Upper lobe of left lung (tissue), 6 donors: Measurements from ENCODE around the gene CTBP2. TPM values are rescaled to one million over a fixed set of nuclear protein-coding genes. Genes with fewer than 3 reads are reported as not detected.
A peak's percentile ranks its signal among the peaks of the same experiment; 100 is the strongest.

Experiments
- ATAC-seq, 2 donors: fragments of 200-7000 bp; cut with Tn5 transposase; one replicate each; pipeline ENCODE4 v1.9.1; 2022; ENCODE audit warnings: mild to moderate bottlenecking in 2 of 2, moderate library complexity in 2 of 2; ENCODE audit not compliant: low FRiP score in 2 of 2
- DNase-seq, 2 donors: peaks; one replicate each; pipeline ENCODE4 v3.0.0-alpha.2; 2019 to 2020
- H3K27ac ChIP-seq, 4 donors: fragments of 200-600 bp; sonication (generic); one replicate each; pipeline ENCODE4 v1.5.1; 2016 to 2019
- H3K27me3 ChIP-seq, 4 donors: fragments of 200-600 bp; sonication (generic); one replicate each; pipeline ENCODE4 v1.5.1; 2017 to 2019
- H3K36me3 ChIP-seq, 4 donors: fragments of 200-600 bp; sonication (generic); one replicate each; pipeline ENCODE4 v1.5.1; 2016 to 2019
- H3K4me1 ChIP-seq, 4 donors: fragments of 200-600 bp; sonication (generic); one replicate each; pipeline ENCODE4 v1.5.1; 2018 to 2019
- H3K4me3 ChIP-seq, 4 donors: fragments of 200-600 bp; sonication (generic); one replicate each; pipeline ENCODE4 v1.5.1; 2017 to 2019; ENCODE audit warnings: mild to moderate bottlenecking in 2 of 4, moderate library complexity in 1 of 4
- H3K9me3 ChIP-seq, 4 donors: fragments of 200-600 bp; sonication (generic); one replicate each; pipeline ENCODE4 v1.5.1; 2018 to 2019
- CTCF ChIP-seq, 6 experiments: fragments of 450-650 bp in 4 of 6; fragments of 200-600 bp in 2 of 6; sonication (generic) in 2 of 6; IDR thresholded peaks; one replicate each; pipeline ENCODE4 v1.5.1; 2016 to 2019; ENCODE audit warnings: antibody characterized with exemption in 6 of 6
- EP300 ChIP-seq, 4 donors: sonication (generic); formaldehyde crosslinking; IDR thresholded peaks; one replicate each; pipeline ENCODE4 v1.5.1; 2017; ENCODE audit warnings: antibody characterized with exemption in 4 of 4, control low read depth in 2 of 4
- POLR2A ChIP-seq, 4 donors: fragments of 450-650 bp; IDR thresholded peaks; one replicate each; pipeline ENCODE4 v1.5.1; 2016 to 2017; ENCODE audit warnings: antibody characterized with exemption in 4 of 4, mild to moderate bottlenecking in 2 of 4
- POLR2AphosphoS5 ChIP-seq, 2 donors: sonication (generic); formaldehyde crosslinking; IDR thresholded peaks; one replicate each; pipeline ENCODE4 v1.5.1; 2017; ENCODE audit warnings: antibody characterized with exemption in 2 of 2
- WGBS, 2 donors: methylation state at CpG; one replicate each; pipeline ENCODE4 v1.1.5; 2017 to 2018; 5-methylcytosine and 5-hydroxymethylcytosine counted together
- total RNA-seq, 6 donors: library from RNA; depleted of rRNA in 4 of 6; stranded (reverse); fragments of >200 nt in 4 of 6; gene quantifications; one replicate each; pipeline versions ENCODE4 v1.1.0 to v1.2.1, GENCODE V29; 2016 to 2021
- donor health status: DM: no; HTN: no; CAD: no; lungs with moderate emphysema.
- donor health status: DM: no; HTN: yes; CAD: no; lungs with severe emphysema.

The CTBP2 gene
- total RNA-seq, 6 donors from 2014 or later: 47.1 to 82.5 (median 59.7) TPM

- DNase-seq (no peak), ATAC-seq (no peak)
- TF ChIP-seq EP300 (IDR thresholded peaks at IDR 0.05): no peak
- TF ChIP-seq POLR2AphosphoS5 (IDR thresholded peaks at IDR 0.05): no peak
- TF ChIP-seq POLR2A (IDR thresholded peaks at IDR 0.05): no peak
- no peak for TF ChIP-seq CTCF (IDR thresholded peaks at IDR 0.05)
- 77% methylated on average over 7 of the region's 7 CpGs for WGBS, 2 donors
- Histone ChIP-seq H3K27ac (peak overlapping the region in 3 of 4 donors; percentile 33 to 83 (median 80)), H3K36me3 (peaks cover 0 to 5% (median 2%) of the 10 kb centered on the region in 4 donors), H3K9me3 (no peaks in the 10 kb centered on the region), H3K4me3 (no peak overlapping the region), H3K27me3 (no peaks in the 10 kb centered on the region), H3K4me1 (peaks cover 84 to 97% (median 88%) of the 10 kb centered on the region in 4 donors)
Observed at GRCh38 chr10:125149680-125150047, 10.7 kb downstream of the CTBP2 start.

DNA sequence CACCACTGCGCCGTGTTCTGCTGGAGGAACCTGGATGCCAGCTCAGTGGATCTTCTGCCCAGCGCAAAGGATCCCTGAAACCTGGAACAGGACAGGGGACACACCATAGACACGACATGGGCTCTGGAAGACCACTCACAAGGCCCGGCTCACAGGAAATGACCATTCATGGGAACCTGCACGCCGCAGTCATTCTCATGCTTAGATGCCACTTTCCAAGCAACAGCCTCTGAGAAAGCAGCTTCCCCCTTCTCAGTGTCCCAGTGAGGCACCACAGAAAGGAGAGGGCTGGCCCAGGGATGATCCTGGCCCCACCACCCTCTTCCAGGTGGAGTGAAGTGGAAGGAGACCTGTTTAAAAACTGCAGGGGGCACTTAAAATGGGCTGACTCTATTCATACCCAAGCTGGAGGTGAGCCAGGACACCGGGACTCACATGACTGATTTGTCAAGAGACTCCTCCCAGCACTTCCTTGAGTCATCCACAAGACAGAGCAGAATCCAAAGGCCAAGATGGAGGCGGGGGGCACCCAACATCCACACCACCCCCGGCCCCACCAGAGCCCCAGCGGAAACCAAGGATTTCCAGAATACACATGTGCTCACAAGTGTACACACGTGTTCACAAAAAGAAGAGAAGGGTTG is 11.2 kb downstream of the CTBP2 start:
- peak overlapping the region; percentile 76 to 83 (median 78) for H3K27ac ChIP-seq
- H3K36me3 ChIP-seq: peaks cover 0 to 5% (median 2%) of the 10 kb centered on the region in 4 donors
- no peaks in the 10 kb centered on the region for H3K9me3 ChIP-seq
- DNase-seq (peak in 1 of 2 donors; percentile 79), ATAC-seq (peak in 1 of 2 donors; percentile 37)
- peaks cover 84 to 97% (median 88%) of the 10 kb centered on the region in 4 donors for H3K4me1 ChIP-seq
- 56 to 59% methylated on average over 9 to 10 of the region's 12 CpGs for WGBS, 2 donors
- H3K4me3 ChIP-seq: no peak overlapping the region
- TF ChIP-seq POLR2A (IDR thresholded peaks at IDR 0.05): no peak
- TF ChIP-seq CTCF (IDR thresholded peaks at IDR 0.05): no peak
- TF ChIP-seq EP300 (IDR thresholded peaks at IDR 0.05): no peak
- no peak for TF ChIP-seq POLR2AphosphoS5 (IDR thresholded peaks at IDR 0.05)
- no peaks in the 10 kb centered on the region for H3K27me3 ChIP-seq

DNA sequence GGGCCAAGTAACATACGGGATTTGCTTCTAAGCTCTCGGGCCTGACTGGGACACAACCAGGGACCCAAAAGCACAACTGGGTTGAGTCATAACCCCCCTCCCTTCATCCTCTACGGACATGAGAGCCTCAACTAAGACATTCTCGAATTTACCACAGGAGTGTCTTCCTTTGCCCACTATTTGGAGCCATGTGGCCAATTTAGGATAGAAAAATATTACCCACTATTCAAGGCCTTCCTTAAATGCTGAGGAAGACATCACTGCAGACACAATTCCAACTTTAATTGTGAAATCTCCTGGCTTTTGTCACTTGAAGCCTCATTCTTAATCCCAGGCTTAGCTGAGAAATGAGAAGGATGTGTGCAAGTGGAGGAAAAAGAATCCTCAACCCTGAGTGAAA is 11.8 kb downstream of the CTBP2 start:
- H3K4me3 ChIP-seq: no peak overlapping the region
- ATAC-seq (no peak), DNase-seq (no peak)
- H3K9me3 ChIP-seq: no peaks in the 10 kb centered on the region
- H3K27ac ChIP-seq: peak overlapping the region; percentile 76 to 83 (median 78)
- peaks cover 84 to 97% (median 87%) of the 10 kb centered on the region in 4 donors for H3K4me1 ChIP-seq
- H3K36me3 ChIP-seq: peaks cover 0 to 5% (median 2%) of the 10 kb centered on the region in 4 donors
- H3K27me3 ChIP-seq: no peaks in the 10 kb centered on the region
- TF ChIP-seq EP300 (IDR thresholded peaks at IDR 0.05) (no peak), POLR2A (IDR thresholded peaks at IDR 0.05) (no peak), POLR2AphosphoS5 (IDR thresholded peaks at IDR 0.05) (no peak), CTCF (IDR thresholded peaks at IDR 0.05) (no peak)
- WGBS, 2 donors: 51 to 55% methylated on average over 4 of the region's 4 CpGs

DNA sequence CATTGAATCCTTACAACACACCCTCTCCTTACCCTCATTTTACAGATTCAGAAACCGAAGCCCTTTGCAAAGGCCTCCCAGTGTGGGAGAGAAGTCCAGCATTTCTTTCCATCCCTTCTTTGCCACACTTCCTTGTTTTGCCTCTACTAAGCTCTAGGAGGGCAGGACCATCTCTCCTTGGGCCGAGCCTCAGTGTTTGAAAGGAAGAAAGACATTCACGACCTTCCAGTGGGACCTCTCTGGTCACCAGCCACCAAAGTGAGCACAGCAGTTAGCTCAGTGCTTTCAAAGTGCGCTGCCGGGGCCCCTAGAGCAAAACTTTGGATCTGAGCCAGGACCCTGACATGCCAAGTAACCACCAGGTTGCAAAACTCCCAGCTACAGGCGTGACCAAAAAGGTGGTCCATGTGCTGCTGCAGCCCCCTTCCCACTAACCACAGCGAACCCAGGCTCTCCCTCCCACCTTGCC is 12.4 kb downstream of the CTBP2 start:
- peaks cover 0 to 5% (median 2%) of the 10 kb centered on the region in 4 donors for H3K36me3 ChIP-seq
- no peak overlapping the region for H3K4me3 ChIP-seq
- H3K27ac ChIP-seq: peak overlapping the region; percentile 76 to 83 (median 78)
- peaks cover 79 to 93% (median 82%) of the 10 kb centered on the region in 4 donors for H3K4me1 ChIP-seq
- no peak for ATAC-seq
- peak in 1 of 2 donors; percentile 52 for DNase-seq
- no peak for TF ChIP-seq CTCF (IDR thresholded peaks at IDR 0.05)
- TF ChIP-seq POLR2A (IDR thresholded peaks at IDR 0.05): no peak
- TF ChIP-seq EP300 (IDR thresholded peaks at IDR 0.05): no peak
- no peak for TF ChIP-seq POLR2AphosphoS5 (IDR thresholded peaks at IDR 0.05)
- H3K27me3 ChIP-seq: no peaks in the 10 kb centered on the region
- H3K9me3 ChIP-seq: no peaks in the 10 kb centered on the region
- 18 to 28% methylated on average over 5 to 7 of the region's 7 CpGs for WGBS, 2 donors
